Peyer's patch (tissue), 4 donors: ENCODE results near the gene CMTM8.

ENCODE experiments used
- CTCF ChIP-seq, 6 experiments: fragments of 450-650 bp in 4 of 6; fragments of 200-600 bp in 2 of 6; sonication (generic) in 1 of 6; IDR thresholded peaks; one replicate each; pipeline ENCODE4 v1.5.1; 2017 to 2019; ENCODE audit warnings: antibody characterized with exemption in 6 of 6, mild to moderate bottlenecking in 3 of 6, moderate library complexity in 1 of 6
- POLR2A ChIP-seq, 2 donors: fragments of 450-650 bp; IDR thresholded peaks; one replicate each; pipeline ENCODE4 v1.5.1; 2017; ENCODE audit warnings: antibody characterized with exemption in 2 of 2, mild to moderate bottlenecking in 2 of 2, moderate library complexity in 2 of 2

GRCh38 chr3:32337505-32337904 lies 99.0 kb downstream of the CMTM8 start:
- TF ChIP-seq POLR2A (IDR thresholded peaks at IDR 0.05), result no peak
- TF ChIP-seq CTCF (IDR thresholded peaks at IDR 0.05), result no peak
